Kidney (tissue), 14 donors: ENCODE measurements around the gene SRSF2. TPM values are rescaled to one million over a fixed set of nuclear protein-coding genes. Genes with fewer than 3 reads are reported as not detected.
"Not testable (repeated sequence)": the region's sequence is repeated elsewhere in the genome, so short reads cannot be mapped to it uniquely, and the experiment has no call there.

Experiments used
- DNase-seq, 5 donors: peaks; one replicate each; pipeline ENCODE4 v3.0.0-alpha.2; 2013 to 2020
- FAIRE-seq: peaks from 2 replicates; lab custom pipeline; 2012; peaks lifted over from hg19 to GRCh38; lab: Jason Lieb, UNC
- H3K27ac ChIP-seq, 2 donors: one replicate each; pipeline ENCODE4 v1.7.0; 2013; ENCODE audit warnings: low read depth in 2 of 2, low read length in 2 of 2, inconsistent platforms in 1 of 2
- H3K27me3 ChIP-seq: one replicate; pipeline ENCODE4 v1.7.1; 2013; ENCODE audit warnings: low read length, inconsistent platforms; ENCODE audit not compliant: control insufficient read depth, insufficient read depth
- H3K36me3 ChIP-seq, 3 donors: one replicate each; pipeline versions ENCODE4 v1.7.0 to v1.7.1; 2013; ENCODE audit warnings: low read length in 3 of 3, control low read depth in 1 of 3, inconsistent platforms in 1 of 3; ENCODE audit not compliant: insufficient read depth in 3 of 3, control insufficient read depth in 2 of 3
- H3K4me1 ChIP-seq, 3 donors: one replicate each; pipeline versions ENCODE4 v1.7.0 to v1.7.1; 2013; ENCODE audit warnings: low read length in 3 of 3, inconsistent platforms in 1 of 3, low read depth in 1 of 3; ENCODE audit not compliant: control insufficient read depth in 2 of 3, insufficient read depth in 2 of 3
- H3K4me3 ChIP-seq, 3 donors: one replicate each; pipeline versions ENCODE4 v1.7.0 to v1.8.1; 2013; ENCODE audit warnings: low read length in 3 of 3, control low read depth in 1 of 3, inconsistent platforms in 1 of 3
- H3K9ac ChIP-seq, 3 donors: one replicate each; pipeline versions ENCODE4 v1.7.0 to v1.7.1; 2013; ENCODE audit warnings: low read length in 3 of 3, control low read depth in 1 of 3, inconsistent platforms in 1 of 3
- H3K9me3 ChIP-seq, 3 donors: one replicate each; pipeline versions ENCODE4 v1.7.0 to v1.7.1; 2013; ENCODE audit warnings: low read length in 3 of 3, control low read depth in 1 of 3, inconsistent platforms in 1 of 3; ENCODE audit not compliant: control insufficient read depth in 2 of 3, insufficient read depth in 1 of 3
- intact Hi-C: fragments of 100-400 bp; cut with DNase I; formaldehyde crosslinking; loops from one replicate; pipeline ENCODE4 v1.11.1; 2022
- polyA plus RNA-seq: library from polyadenylated mRNA; stranded (reverse); fragments of 350-450 nt; fragmentation: Illumina TruSeq; extraction: RNeasy Lipid Tissue Mini Kit (QIAGEN cat#74804); gene quantifications from one replicate; pipeline ENCODE4 v1.2.3, GENCODE V29; 2014; ENCODE audit warnings: low read depth, low replicate concordance; ENCODE audit not compliant: insufficient read depth
- total RNA-seq: library from RNA; stranded (reverse); fragmentation: NEBNext Ultra II Directional; extraction: Animal tissue kit (Norgen Biotek cat#: 25700); gene quantifications from one replicate; pipeline ENCODE4 v1.2.1, GENCODE V29; 2021
- TF ChIP-seq, protein P1 (sequence below): IDR thresholded peaks from 3 replicates; pipeline ENCODE4 v1.5.1; 2012; ENCODE audit warnings: mild to moderate bottlenecking, moderate library complexity, borderline replicate concordance; ENCODE audit not compliant: insufficient read depth; ENCODE audit errors: extremely low read depth
- donor health status: control.
- donor health status: control.
- donor health status: control.
- donor health status: control.
- donor health status: control.
- donor health status: DM: yes; HTN: yes; CAD: no.
- donor health status: Normal renal cell carcinoma (clear cell type).

Gene SRSF2
- total and polyA plus RNA-seq, 2 donors from 2014 or later, result 129 to 155 TPM

DNA sequence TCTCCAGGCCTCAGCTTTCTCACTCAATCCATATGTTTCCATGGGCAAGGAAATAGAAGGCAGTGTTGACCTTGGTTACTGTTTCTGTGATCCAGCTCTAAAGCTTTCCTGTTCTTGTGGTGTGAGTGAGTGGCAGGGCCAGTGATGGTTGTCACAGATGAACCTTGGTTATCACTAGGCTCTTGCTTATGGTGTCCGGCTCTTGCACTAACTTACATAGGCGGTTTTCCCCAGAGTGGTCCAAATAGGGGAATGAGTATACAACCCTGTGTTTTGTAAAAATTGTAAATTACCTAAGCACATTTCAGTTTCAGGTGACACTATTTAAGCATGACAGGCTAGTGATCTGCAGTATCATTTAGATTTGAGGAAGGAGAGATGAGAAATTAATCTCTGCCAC, 7.6 kb upstream of the SRSF2 start:
- H3K9ac ChIP-seq, result no peak overlapping the region
- no peak overlapping the region for H3K4me3 ChIP-seq
- TF ChIP-seq, protein P1, sequence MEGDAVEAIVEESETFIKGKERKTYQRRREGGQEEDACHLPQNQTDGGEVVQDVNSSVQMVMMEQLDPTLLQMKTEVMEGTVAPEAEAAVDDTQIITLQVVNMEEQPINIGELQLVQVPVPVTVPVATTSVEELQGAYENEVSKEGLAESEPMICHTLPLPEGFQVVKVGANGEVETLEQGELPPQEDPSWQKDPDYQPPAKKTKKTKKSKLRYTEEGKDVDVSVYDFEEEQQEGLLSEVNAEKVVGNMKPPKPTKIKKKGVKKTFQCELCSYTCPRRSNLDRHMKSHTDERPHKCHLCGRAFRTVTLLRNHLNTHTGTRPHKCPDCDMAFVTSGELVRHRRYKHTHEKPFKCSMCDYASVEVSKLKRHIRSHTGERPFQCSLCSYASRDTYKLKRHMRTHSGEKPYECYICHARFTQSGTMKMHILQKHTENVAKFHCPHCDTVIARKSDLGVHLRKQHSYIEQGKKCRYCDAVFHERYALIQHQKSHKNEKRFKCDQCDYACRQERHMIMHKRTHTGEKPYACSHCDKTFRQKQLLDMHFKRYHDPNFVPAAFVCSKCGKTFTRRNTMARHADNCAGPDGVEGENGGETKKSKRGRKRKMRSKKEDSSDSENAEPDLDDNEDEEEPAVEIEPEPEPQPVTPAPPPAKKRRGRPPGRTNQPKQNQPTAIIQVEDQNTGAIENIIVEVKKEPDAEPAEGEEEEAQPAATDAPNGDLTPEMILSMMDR, result no peak
- intact Hi-C loops, result no loop called here
- no peaks in the 10 kb centered on the region for H3K9me3 ChIP-seq
- peaks cover 2 to 18% (median 15%) of the 10 kb centered on the region in 3 donors for H3K36me3 ChIP-seq
- peaks cover 0 to 3% (median 0%) of the 10 kb centered on the region in 3 donors for H3K4me1 ChIP-seq
- DNase-seq (no peak), FAIRE-seq (no peak)
- no peaks in the 10 kb centered on the region for H3K27me3 ChIP-seq
- H3K27ac ChIP-seq, result no peak overlapping the region

DNA sequence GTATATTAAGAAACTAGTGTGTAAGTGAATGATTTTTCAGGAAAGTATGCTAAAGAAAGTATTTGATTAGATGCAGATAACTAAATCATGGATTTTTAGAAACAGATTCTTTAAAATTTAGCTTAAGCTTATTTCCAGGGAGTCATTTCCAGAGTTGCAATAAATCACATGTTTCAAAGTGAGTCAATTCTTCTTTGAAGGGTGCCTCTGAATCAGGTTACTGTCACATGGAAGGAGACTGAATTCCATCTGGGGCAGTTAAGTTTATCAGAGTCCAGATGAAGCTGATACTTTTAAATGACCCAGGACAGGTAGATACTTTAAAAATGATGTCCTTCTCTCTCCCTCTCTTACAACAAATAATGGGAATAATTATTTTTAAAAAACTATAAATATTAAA, 5.8 kb upstream of the SRSF2 start:
- Histone ChIP-seq H3K9ac (no peak overlapping the region), H3K4me1 (peaks cover 3 to 12% (median 7%) of the 10 kb centered on the region in 3 donors), H3K9me3 (no peaks in the 10 kb centered on the region), H3K36me3 (peaks cover 2 to 18% (median 15%) of the 10 kb centered on the region in 3 donors), H3K4me3 (no peak overlapping the region), H3K27ac (no peak overlapping the region), H3K27me3 (no peaks in the 10 kb centered on the region)
- DNase-seq (no peak), FAIRE-seq (no peak)
- TF ChIP-seq, protein P1, result no peak
- intact Hi-C loops, result no loop called here

DNA sequence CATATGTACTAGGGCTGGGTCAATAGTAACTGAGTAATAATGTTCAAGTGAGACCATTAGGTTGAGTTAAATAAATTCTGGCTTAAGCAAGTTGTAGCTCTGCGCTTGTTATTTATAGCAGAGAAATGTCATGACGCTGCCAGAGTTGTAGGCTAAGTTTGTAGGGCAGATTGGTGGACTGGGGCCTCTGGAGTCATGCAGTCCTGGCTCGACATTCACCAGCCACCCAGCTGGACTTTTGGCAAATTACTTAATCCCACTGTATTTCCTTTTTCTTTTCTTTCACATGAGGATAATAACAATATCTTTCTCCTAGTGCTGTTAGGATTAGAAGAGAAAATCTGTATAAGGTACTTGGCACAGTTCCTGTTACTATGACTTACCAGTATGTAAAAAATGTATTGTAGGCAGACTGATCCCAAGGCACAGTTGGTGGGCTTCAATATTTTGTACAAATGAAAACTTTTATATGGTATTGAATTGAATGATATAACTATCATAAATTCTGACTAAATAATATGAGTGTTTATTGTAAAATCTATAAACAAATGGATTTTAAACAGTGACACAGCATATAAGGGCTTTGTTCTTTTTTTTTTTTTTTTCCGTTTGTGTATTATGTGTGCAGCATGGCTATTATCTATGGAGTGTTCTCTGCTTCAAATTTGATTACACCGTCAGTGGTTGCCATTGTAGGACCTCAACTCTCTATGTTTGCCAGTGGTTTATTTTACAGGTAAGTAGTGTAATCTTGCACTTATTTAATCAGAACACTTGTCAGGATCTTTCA, 3.4 kb upstream of the SRSF2 start:
- no peak overlapping the region for H3K27ac ChIP-seq
- no peak for FAIRE-seq
- peak in 1 of 5 donors; percentile 47 for DNase-seq

DNA sequence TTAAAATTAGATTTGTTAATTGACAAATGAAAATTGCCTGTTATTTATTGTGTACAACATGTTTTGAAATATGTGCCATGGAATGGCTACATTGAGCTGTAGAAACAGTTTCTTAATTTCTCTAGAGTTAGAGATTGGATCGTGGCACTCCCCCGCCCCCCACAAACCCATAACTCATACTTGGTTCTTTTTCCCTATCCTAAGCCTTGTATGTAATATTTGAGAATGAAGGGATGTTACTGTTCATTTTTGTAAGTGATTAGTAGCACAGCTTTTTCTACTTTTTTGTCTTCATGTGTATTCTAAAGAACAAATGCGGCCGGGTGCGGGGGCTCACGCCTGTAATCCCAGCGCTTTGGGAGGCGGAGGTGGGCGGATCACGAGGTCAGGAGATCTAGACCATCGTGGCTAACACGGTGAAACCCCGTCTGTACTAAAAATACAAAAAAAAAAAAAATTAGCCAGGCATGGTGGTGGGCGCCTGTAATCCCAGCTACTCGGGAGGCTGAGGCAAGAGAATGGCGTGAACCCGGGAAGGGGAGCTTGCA, 2.5 kb upstream of the SRSF2 start:
- intact Hi-C loops, H3K27ac ChIP-seq, H3K27me3 ChIP-seq, FAIRE-seq, DNase-seq, H3K4me3 ChIP-seq, H3K9me3 ChIP-seq: not testable (repeated sequence)
- peaks cover 3 to 20% (median 15%) of the 10 kb centered on the region in 3 donors for H3K4me1 ChIP-seq
- peaks cover 4 to 24% (median 14%) of the 10 kb centered on the region in 3 donors for H3K36me3 ChIP-seq
- H3K9ac ChIP-seq, result peak overlapping the region in 1 of 3 donors; percentile 0

More for the DNA sequence above, 3.4 kb upstream of the SRSF2 start:
- Histone ChIP-seq H3K4me3 (no peak overlapping the region), H3K27me3 (no peaks in the 10 kb centered on the region), H3K9ac (no peak overlapping the region), H3K36me3 (peaks cover 3 to 25% (median 14%) of the 10 kb centered on the region in 3 donors), H3K9me3 (no peaks in the 10 kb centered on the region), H3K4me1 (peaks cover 3 to 15% (median 10%) of the 10 kb centered on the region in 3 donors)
- intact Hi-C loops, result no loop called here
- TF ChIP-seq, protein P1, result no peak
